Testis (tissue), 3 donors: ENCODE measurements around the gene SCGB3A1. TPM values are rescaled to one million over a fixed set of nuclear protein-coding genes. Genes with fewer than 3 reads are reported as not detected.

Source experiments
- DNase-seq: peaks from one replicate; pipeline ENCODE4 v3.0.0-alpha.2; 2019
- H3K27ac ChIP-seq, 2 donors: fragments of 200-600 bp; sonication (generic); one replicate each; pipeline ENCODE4 v1.5.1; 2019
- H3K27me3 ChIP-seq: fragments of 200-600 bp; sonication (generic); one replicate; pipeline ENCODE4 v1.5.1; 2019
- H3K36me3 ChIP-seq: fragments of 200-600 bp; sonication (generic); one replicate; pipeline ENCODE4 v1.5.1; 2017; ENCODE audit warnings: low read depth; ENCODE audit errors: missing control alignments
- H3K4me1 ChIP-seq: fragments of 200-600 bp; sonication (generic); one replicate; pipeline ENCODE4 v1.5.1; 2019
- H3K4me3 ChIP-seq, 2 donors: fragments of 200-600 bp; sonication (generic); one replicate each; pipeline ENCODE4 v1.5.1; 2017 to 2019
- H3K9me3 ChIP-seq: fragments of 200-600 bp; sonication (generic); one replicate; pipeline ENCODE4 v1.5.1; 2017
- CTCF ChIP-seq, 3 experiments: fragments of 450-650 bp in 2 of 3; fragments of 200-600 bp in 1 of 3; sonication (generic) in 1 of 3; IDR thresholded peaks; one replicate each; pipeline ENCODE4 v1.5.1; 2016 to 2019; ENCODE audit warnings: antibody characterized with exemption in 3 of 3, mild to moderate bottlenecking in 2 of 3, moderate library complexity in 1 of 3
- POLR2A ChIP-seq: fragments of 450-650 bp; IDR thresholded peaks from one replicate; pipeline ENCODE4 v1.6.1; 2017; ENCODE audit warnings: antibody characterized with exemption, mild to moderate bottlenecking, moderate library complexity
- WGBS, 2 donors: methylation state at CpG; one replicate each; pipeline ENCODE4 v1.1.5; 2018; 5-methylcytosine and 5-hydroxymethylcytosine counted together
- intact Hi-C: fragments of 100-400 bp; cut with DNase I; formaldehyde crosslinking; loops from one replicate; pipeline ENCODE4 v1.15.1; 2023; ENCODE audit warnings: low total_unique reads
- polyA plus RNA-seq: library from polyadenylated mRNA; stranded (reverse); fragments of 350-450 nt; fragmentation: Illumina TruSeq; extraction: RNeasy Lipid Tissue Mini Kit (QIAGEN cat#74804); gene quantifications from one replicate; pipeline ENCODE4 v1.2.3, GENCODE V29; 2014; ENCODE audit warnings: low read depth, low replicate concordance; ENCODE audit not compliant: insufficient read depth
- total RNA-seq, 2 donors: library from RNA; depleted of rRNA; stranded (reverse); fragments of >200 nt; gene quantifications; one replicate each; pipeline ENCODE4 v1.2.3, GENCODE V29; 2016

The SCGB3A1 gene
- total and polyA plus RNA-seq, 3 donors from 2014 or later = 0.82 to 15.7 (median 9.8) TPM

DNA sequence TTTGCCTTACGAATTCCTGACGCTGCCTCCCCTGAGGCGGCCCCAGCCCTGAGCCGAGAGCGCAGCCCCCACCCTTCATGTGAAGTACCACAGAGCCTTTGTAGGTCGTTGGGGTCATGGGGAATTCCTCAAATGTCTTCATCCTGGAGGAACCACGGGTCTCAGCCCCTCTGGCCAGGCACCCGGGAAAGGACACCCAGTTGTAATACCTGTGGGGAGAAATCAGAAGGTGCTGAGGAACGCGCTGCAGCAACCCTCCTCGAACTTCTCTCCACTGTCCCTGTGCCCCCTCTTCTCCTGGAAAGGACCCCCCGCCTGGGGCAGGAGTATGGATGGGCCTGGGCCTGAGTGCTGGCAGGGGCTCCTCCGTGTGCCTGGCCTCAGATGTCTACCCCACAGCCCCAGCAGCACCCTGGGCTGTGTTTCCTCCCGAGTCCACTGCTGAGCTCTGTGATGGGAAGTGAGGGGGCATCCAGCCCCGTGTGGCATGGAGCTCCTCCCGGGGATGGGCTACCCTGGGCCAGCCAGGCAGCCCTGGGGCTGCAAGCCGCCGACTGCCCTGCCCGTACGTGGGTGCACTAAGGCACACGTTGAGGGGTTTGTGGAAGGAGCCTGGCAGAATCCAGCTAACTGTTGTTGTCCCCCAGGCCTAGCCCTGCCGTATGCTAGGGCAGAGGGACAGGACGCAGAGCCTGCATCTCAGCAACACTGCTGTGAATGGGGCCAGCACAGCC, 18.7 kb upstream of the SCGB3A1 start:
- no peak for TF ChIP-seq POLR2A
- TF ChIP-seq CTCF (IDR thresholded peaks at IDR 0.05) = no peak
- Histone ChIP-seq H3K4me3 (no peak overlapping the region), H3K4me1 (no peaks in the 10 kb centered on the region), H3K9me3 (no peaks in the 10 kb centered on the region), H3K36me3 (no peaks in the 10 kb centered on the region), H3K27ac (no peak overlapping the region), H3K27me3 (no peaks in the 10 kb centered on the region)
- WGBS, 2 donors = 83% methylated on average over 23 of the region's 23 CpGs; no CpG with 5 or more reads in 1 of the 2 donors
- intact Hi-C loops = no loop called here
- no peak for DNase-seq

DNA sequence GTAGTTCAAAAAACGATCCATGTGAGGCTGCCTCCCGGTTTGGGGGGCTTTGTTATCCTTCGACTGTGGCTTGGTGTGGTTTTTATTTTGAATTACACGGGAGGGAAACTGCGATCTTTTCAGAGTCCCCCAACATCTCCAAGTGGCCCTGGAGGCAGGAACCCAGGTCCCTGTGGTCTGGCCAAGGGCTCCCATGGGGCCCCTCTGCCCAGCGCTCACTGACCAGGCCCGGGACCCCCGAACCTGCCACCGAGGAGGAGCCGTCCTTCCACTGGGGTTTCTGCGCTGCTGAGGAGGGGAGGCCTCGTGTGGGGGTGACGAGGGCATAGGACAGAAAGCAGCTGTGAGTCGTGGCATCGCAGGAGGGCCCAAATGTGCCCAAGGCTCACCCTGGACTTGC, 18.1 kb upstream of the SCGB3A1 start:
- no peaks in the 10 kb centered on the region for H3K27me3 ChIP-seq
- DNase-seq = no peak
- H3K9me3 ChIP-seq = no peaks in the 10 kb centered on the region
- no peak overlapping the region for H3K4me3 ChIP-seq
- H3K4me1 ChIP-seq = no peaks in the 10 kb centered on the region
- no peaks in the 10 kb centered on the region for H3K36me3 ChIP-seq
- intact Hi-C loops = no loop called here
- TF ChIP-seq POLR2A (no peak), CTCF (IDR thresholded peaks at IDR 0.05) (no peak)
- 77 to 87% methylated on average over 13 to 15 of the region's 15 CpGs for WGBS, 2 donors
- no peak overlapping the region for H3K27ac ChIP-seq

DNA sequence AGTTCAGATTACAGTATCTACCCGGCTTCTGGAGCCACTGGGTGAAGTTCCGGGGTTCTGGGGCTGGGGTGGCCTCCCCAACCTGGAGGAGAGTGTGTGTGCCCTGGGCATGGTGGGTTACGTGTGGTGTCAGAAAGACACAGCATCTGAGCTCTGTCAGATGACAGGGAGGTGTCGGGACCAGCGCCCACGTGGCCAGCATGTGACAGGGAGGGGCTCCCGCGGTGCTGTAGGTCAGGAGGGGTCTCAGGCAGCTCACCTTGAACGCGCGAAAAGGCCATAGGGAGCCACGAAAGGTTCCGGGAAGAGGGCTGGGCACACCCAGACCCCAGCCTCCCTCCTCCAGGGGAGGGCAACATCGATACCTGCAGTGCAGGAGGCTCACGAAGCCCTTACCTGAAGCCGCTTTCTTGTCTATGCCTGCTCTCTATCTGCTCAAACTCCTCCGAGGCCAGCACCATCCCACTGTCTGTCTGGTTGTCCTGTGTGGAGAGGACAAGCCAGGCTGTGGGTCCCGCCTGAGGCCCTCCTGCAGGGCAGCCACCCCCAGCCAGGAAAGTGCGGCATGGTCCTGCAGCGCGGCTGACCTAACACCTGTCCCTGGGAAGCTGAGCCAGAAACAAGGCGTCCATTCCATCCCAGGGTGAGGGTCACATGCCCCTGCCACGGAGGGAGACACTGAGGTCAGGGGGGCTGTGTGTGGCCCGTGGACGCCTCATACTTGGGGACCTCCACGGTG, 17.4 kb upstream of the SCGB3A1 start:
- TF ChIP-seq POLR2A (no peak), CTCF (IDR thresholded peaks at IDR 0.05) (no peak)
- WGBS, 2 donors = 88 to 89% methylated on average over 12 to 26 of the region's 26 CpGs
- intact Hi-C loops = no loop called here

DNA sequence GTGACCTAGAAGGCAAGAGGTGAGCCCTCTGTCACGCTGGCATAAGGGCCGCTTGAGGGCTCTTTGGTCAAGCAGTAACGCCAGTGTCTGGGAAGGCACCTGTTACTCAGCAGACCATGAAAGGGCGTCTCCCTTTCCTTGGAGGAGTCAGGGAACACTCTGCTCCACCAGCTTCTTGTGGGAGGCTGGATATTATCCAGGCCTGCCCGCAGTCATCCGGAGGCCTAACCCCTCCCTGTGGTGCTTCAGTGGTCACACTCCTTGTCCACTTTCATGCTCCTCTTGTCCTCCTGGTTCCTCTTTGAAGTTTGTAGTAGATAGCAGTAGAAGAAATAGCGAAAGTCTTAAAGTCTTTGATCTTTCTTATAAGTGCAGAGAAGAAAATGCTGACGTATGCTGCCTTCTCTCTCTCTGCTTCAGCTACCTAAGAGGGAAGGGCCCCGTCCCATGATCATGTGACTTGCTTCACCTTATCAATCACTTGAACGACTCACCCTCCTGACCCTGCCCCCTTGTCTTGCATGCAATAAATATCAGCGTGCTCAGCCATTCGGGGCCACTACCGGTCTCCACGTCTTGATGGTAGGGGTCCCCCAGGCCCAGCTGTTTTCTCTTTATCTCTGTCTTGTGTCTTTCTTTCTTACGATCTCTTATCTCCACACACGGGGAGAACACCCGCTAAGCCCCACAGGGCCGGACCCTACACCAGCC, 16.7 kb upstream of the SCGB3A1 start:
- WGBS, 2 donors = 46 to 53% methylated on average over 18 of the region's 18 CpGs
- H3K4me1 ChIP-seq = peaks cover 2% of the 10 kb centered on the region
- DNase-seq = peak; percentile 63
- TF ChIP-seq POLR2A = no peak
- no peak for TF ChIP-seq CTCF (IDR thresholded peaks at IDR 0.05)
- no peak overlapping the region for H3K4me3 ChIP-seq
- H3K36me3 ChIP-seq = no peaks in the 10 kb centered on the region
- no peaks in the 10 kb centered on the region for H3K9me3 ChIP-seq
- peak overlapping the region in 1 of 2 donors; percentile 5 for H3K27ac ChIP-seq
- no peaks in the 10 kb centered on the region for H3K27me3 ChIP-seq
- intact Hi-C loops = no loop called here

More for the DNA sequence above, 17.4 kb upstream of the SCGB3A1 start:
- Histone ChIP-seq H3K9me3 (no peaks in the 10 kb centered on the region), H3K4me1 (no peaks in the 10 kb centered on the region), H3K27me3 (no peaks in the 10 kb centered on the region), H3K27ac (peak overlapping the region in 1 of 2 donors; percentile 5), H3K4me3 (no peak overlapping the region), H3K36me3 (no peaks in the 10 kb centered on the region)
- DNase-seq = no peak
